ENCODE results near the gene IGFBP2. TPM values are rescaled to one million over a fixed set of nuclear protein-coding genes. Genes with fewer than 3 reads are reported as not detected.

Gene IGFBP2
- total RNA-seq, 1 experiment from 2014 or later = 54.8 TPM

- no peaks in the 10 kb centered on the region for H3K9me3 ChIP-seq (ENCODE audit: control insufficient read depth, insufficient read depth, low read depth, low read length)
- ChIA-PET POLR2A (no interaction called here), CTCF (no interaction called here)
- in situ Hi-C loops (cut with HindIII; ENCODE audit: low pct_unique_long_range_greater_than_20kb, low sequenced_read_pairs) (no loop called here), intact Hi-C loops (cut with micrococcal nuclease; ENCODE audit: unreplicated experiment) (loop anchor here (5.0 kb wide), 1 partner anchor 828 kb away; no protein-coding TSS in a partner anchor)
- no peak overlapping the region for H3K4me3 ChIP-seq (ENCODE audit: low read depth in 2 of 2, low read length in 2 of 2)
- H3K36me3 ChIP-seq (ENCODE audit: control insufficient read depth, insufficient read depth, low read length) = no peaks in the 10 kb centered on the region
- no peaks in the 10 kb centered on the region; the same call in 1 of the 2 replicates for H3K4me1 ChIP-seq (ENCODE audit: control insufficient read depth, insufficient read depth, low read length)
- ATAC-seq (no peak), DNase-seq (ENCODE audit: low read depth, low spot score) (no peak)
- BruUV-seq (replicated peaks) = no TSS peak
- TF ChIP-seq TCF7L2 (IDR thresholded peaks at IDR 0.05; ENCODE audit: low read depth, low read length) = no peak
- no peak for TF ChIP-seq SIN3A (IDR thresholded peaks at IDR 0.05; ENCODE audit: borderline replicate concordance, insufficient read depth, low read depth, low read length)
- no peak for TF ChIP-seq POLR2AphosphoS5 (IDR thresholded peaks at IDR 0.05; ENCODE audit: low read depth, low read length)
- TF ChIP-seq REST (IDR thresholded peaks at IDR 0.05; ENCODE audit: insufficient read depth in 1 of 2, low read depth in 2 of 2, low read length in 1 of 2) = no peak
- no peak for TF ChIP-seq CTCF (IDR thresholded peaks at IDR 0.05)
- no peaks in the 10 kb centered on the region for H3K27me3 ChIP-seq (ENCODE audit: control insufficient read depth, insufficient read depth, low read length)
- H3K27ac ChIP-seq (ENCODE audit: low read length) = no peak overlapping the region
Observed at GRCh38 chr2:216683846-216684245, 50.6 kb downstream of the IGFBP2 start.

GRCh38 chr2:216685327-216685875, 52.2 kb downstream of the IGFBP2 start:
- ChIA-PET CTCF (no interaction called here), POLR2A (no interaction called here)
- Histone ChIP-seq H3K27me3 (ENCODE audit: control insufficient read depth, insufficient read depth, low read length) (no peaks in the 10 kb centered on the region; the same call in 1 of the 2 replicates), H3K9me3 (ENCODE audit: control insufficient read depth, insufficient read depth, low read depth, low read length) (no peaks in the 10 kb centered on the region), H3K4me1 (ENCODE audit: control insufficient read depth, insufficient read depth, low read length) (no peaks in the 10 kb centered on the region; the same call in 1 of the 2 replicates), H3K27ac (ENCODE audit: low read length) (no peak overlapping the region), H3K4me3 (ENCODE audit: low read depth in 2 of 2, low read length in 2 of 2) (no peak overlapping the region), H3K36me3 (ENCODE audit: control insufficient read depth, insufficient read depth, low read length) (no peaks in the 10 kb centered on the region)
- no peak for ATAC-seq
- TF ChIP-seq POLR2AphosphoS5 (IDR thresholded peaks at IDR 0.05; ENCODE audit: low read depth, low read length) (no peak), CTCF (IDR thresholded peaks at IDR 0.05) (no peak), TCF7L2 (IDR thresholded peaks at IDR 0.05; ENCODE audit: low read depth, low read length) (no peak), REST (IDR thresholded peaks at IDR 0.05; ENCODE audit: insufficient read depth in 1 of 2, low read depth in 2 of 2, low read length in 1 of 2) (no peak), SIN3A (IDR thresholded peaks at IDR 0.05; ENCODE audit: borderline replicate concordance, insufficient read depth, low read depth, low read length) (no peak)
- DNase-seq (ENCODE audit: low read depth, low spot score) = no peak
- intact Hi-C loops (cut with micrococcal nuclease; ENCODE audit: unreplicated experiment) = no loop called here
- in situ Hi-C loops (cut with HindIII; ENCODE audit: low pct_unique_long_range_greater_than_20kb, low sequenced_read_pairs) = no loop called here
- BruUV-seq (replicated peaks) = no TSS peak
